Sigmoid colon (tissue), 3 donors: ENCODE results near the gene TBKBP1.

ENCODE experiments used
- POLR2A ChIP-seq, 2 donors: fragments of 450-650 bp; IDR thresholded peaks; one replicate each; pipeline ENCODE4 v1.6.1; 2016; ENCODE audit warnings: antibody characterized with exemption in 2 of 2, mild to moderate bottlenecking in 2 of 2, moderate library complexity in 2 of 2
- TF ChIP-seq, protein P1 (sequence below), 4 experiments: fragments of 450-650 bp in 3 of 4; fragments of 200-600 bp in 1 of 4; IDR thresholded peaks; one replicate each; pipeline ENCODE4 v1.5.1; 2016 to 2019; ENCODE audit warnings: antibody characterized with exemption in 4 of 4, mild to moderate bottlenecking in 3 of 4, moderate library complexity in 2 of 4

DNA sequence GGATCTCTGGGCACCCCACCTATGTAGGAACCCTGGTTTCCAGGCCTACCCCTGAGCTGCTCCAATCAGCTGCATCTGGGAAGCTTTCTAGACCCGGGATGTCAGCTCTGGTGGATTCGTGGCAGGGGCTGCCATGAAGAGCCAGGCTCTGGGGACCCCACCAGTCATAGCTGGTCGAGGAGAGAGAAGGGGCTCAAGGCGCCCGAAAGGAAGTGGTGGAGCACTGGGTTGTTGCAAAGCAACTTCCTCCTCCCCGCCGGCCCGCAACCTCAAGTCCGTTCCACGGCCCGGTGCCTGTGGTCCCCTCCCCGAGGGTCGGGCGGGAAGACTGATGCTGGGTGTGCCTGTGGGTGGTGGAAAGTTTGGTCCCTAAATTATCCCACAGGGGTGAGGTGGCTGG, 10.2 kb downstream of the TBKBP1 start:
- no peak for TF ChIP-seq POLR2A (IDR thresholded peaks at IDR 0.05)
- TF ChIP-seq, protein P1, sequence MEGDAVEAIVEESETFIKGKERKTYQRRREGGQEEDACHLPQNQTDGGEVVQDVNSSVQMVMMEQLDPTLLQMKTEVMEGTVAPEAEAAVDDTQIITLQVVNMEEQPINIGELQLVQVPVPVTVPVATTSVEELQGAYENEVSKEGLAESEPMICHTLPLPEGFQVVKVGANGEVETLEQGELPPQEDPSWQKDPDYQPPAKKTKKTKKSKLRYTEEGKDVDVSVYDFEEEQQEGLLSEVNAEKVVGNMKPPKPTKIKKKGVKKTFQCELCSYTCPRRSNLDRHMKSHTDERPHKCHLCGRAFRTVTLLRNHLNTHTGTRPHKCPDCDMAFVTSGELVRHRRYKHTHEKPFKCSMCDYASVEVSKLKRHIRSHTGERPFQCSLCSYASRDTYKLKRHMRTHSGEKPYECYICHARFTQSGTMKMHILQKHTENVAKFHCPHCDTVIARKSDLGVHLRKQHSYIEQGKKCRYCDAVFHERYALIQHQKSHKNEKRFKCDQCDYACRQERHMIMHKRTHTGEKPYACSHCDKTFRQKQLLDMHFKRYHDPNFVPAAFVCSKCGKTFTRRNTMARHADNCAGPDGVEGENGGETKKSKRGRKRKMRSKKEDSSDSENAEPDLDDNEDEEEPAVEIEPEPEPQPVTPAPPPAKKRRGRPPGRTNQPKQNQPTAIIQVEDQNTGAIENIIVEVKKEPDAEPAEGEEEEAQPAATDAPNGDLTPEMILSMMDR (IDR thresholded peaks at IDR 0.05) = no peak
